ENCODE data around the gene PEX16. TPM values are rescaled to one million over a fixed set of nuclear protein-coding genes. Genes with fewer than 3 reads are reported as not detected.

PEX16 gene
- total RNA-seq, 4 donors from 2014 or later = 20.0 to 26.7 (median 21.3) TPM

GRCh38 chr11:45876401-45876800 lies 41.3 kb downstream of the PEX16 start:
- Histone ChIP-seq H3K27ac (no peak overlapping the region), H3K9me3 (no peaks in the 10 kb centered on the region), H3K4me3 (no peak overlapping the region), H3K36me3 (peaks cover 0 to 97% of the 10 kb centered on the region in 2 donors), H3K27me3 (no peaks in the 10 kb centered on the region), H3K4me1 (peaks cover 0 to 6% (median 0%) of the 10 kb centered on the region in 3 donors)
- no peak for ATAC-seq
- TF ChIP-seq POLR2AphosphoS5 (IDR thresholded peaks at IDR 0.05) = no peak
- no peak for TF ChIP-seq CTCF (IDR thresholded peaks at IDR 0.05)
- TF ChIP-seq EP300 (IDR thresholded peaks at IDR 0.05) = no peak
- TF ChIP-seq POLR2A (IDR thresholded peaks at IDR 0.05) = no peak
- WGBS, 2 donors (ENCODE audit: low coverage in 1 of 2) = 46 to 80% methylated on average over 1 to 5 of the region's 6 CpGs

GRCh38 chr11:45872651-45873356 lies 44.9 kb downstream of the PEX16 start:
- ATAC-seq = peak; percentile 80
- H3K4me3 ChIP-seq = no peak overlapping the region
- TF ChIP-seq POLR2AphosphoS5 (IDR thresholded peaks at IDR 0.05) (no peak), EP300 (IDR thresholded peaks at IDR 0.05) (no peak), POLR2A (IDR thresholded peaks at IDR 0.05) (no peak), CTCF (IDR thresholded peaks at IDR 0.05) (peak in 3 of 4 experiments; percentile 52 to 65 (median 55))
- H3K27ac ChIP-seq = no peak overlapping the region
- peaks cover 0 to 100% of the 10 kb centered on the region in 2 donors for H3K36me3 ChIP-seq
- no peaks in the 10 kb centered on the region for H3K4me1 ChIP-seq
- 64 to 81% methylated on average over 3 to 4 of the region's 9 CpGs for WGBS, 2 donors (ENCODE audit: low coverage in 1 of 2)
- no peaks in the 10 kb centered on the region for H3K9me3 ChIP-seq
- H3K27me3 ChIP-seq = no peaks in the 10 kb centered on the region

GRCh38 chr11:45871638-45872037 lies 46.0 kb downstream of the PEX16 start:
- no peaks in the 10 kb centered on the region for H3K27me3 ChIP-seq
- no peaks in the 10 kb centered on the region for H3K9me3 ChIP-seq
- WGBS, 2 donors (ENCODE audit: low coverage in 1 of 2) = no CpG with 5 or more reads among the region's 2 CpGs
- H3K27ac ChIP-seq = no peak overlapping the region
- ATAC-seq = no peak
- peaks cover 0 to 100% of the 10 kb centered on the region in 2 donors for H3K36me3 ChIP-seq
- H3K4me3 ChIP-seq = no peak overlapping the region
- no peaks in the 10 kb centered on the region for H3K4me1 ChIP-seq
- TF ChIP-seq POLR2AphosphoS5 (IDR thresholded peaks at IDR 0.05) (no peak), EP300 (IDR thresholded peaks at IDR 0.05) (no peak), POLR2A (IDR thresholded peaks at IDR 0.05) (no peak), CTCF (IDR thresholded peaks at IDR 0.05) (no peak)

- 90 to 100% methylated on average over 1 to 4 of the region's 4 CpGs for whole genome bisulfite sequencing, 2 donors (ENCODE audit: low coverage in 1 of 2)
- ATAC-seq = no peak
- peaks cover 0 to 100% of the 10 kb centered on the region in 2 donors for H3K36me3 ChIP-seq
- H3K27ac ChIP-seq = no peak overlapping the region
- no peaks in the 10 kb centered on the region for H3K9me3 ChIP-seq
- TF ChIP-seq EP300 (IDR thresholded peaks at IDR 0.05) = no peak
- no peak for TF ChIP-seq POLR2AphosphoS5 (IDR thresholded peaks at IDR 0.05)
- no peak for TF ChIP-seq CTCF (IDR thresholded peaks at IDR 0.05)
- TF ChIP-seq POLR2A (IDR thresholded peaks at IDR 0.05) = no peak
- H3K4me3 ChIP-seq = no peak overlapping the region
- H3K4me1 ChIP-seq = no peaks in the 10 kb centered on the region
- H3K27me3 ChIP-seq = no peaks in the 10 kb centered on the region
These were observed 47.0 kb downstream of the PEX16 start for GRCh38 chr11:45870706-45871105.

GRCh38 chr11:45869551-45869950 lies 48.1 kb downstream of the PEX16 start:
- no peak for ATAC-seq
- H3K27ac ChIP-seq = no peak overlapping the region
- WGBS, 2 donors (ENCODE audit: low coverage in 1 of 2) = 100% methylated on average over 1 of the region's 12 CpGs; no CpG with 5 or more reads in 1 of the 2 donors
- no peaks in the 10 kb centered on the region for H3K4me1 ChIP-seq
- no peaks in the 10 kb centered on the region for H3K27me3 ChIP-seq
- no peak for TF ChIP-seq EP300 (IDR thresholded peaks at IDR 0.05)
- no peak for TF ChIP-seq CTCF (IDR thresholded peaks at IDR 0.05)
- no peak for TF ChIP-seq POLR2AphosphoS5 (IDR thresholded peaks at IDR 0.05)
- TF ChIP-seq POLR2A (IDR thresholded peaks at IDR 0.05) = no peak
- peaks cover 0 to 100% of the 10 kb centered on the region in 2 donors for H3K36me3 ChIP-seq
- no peaks in the 10 kb centered on the region for H3K9me3 ChIP-seq
- no peak overlapping the region for H3K4me3 ChIP-seq

Data from gastroesophageal sphincter (tissue), 4 donors.